GM19438 (cell line): ENCODE measurements around the gene PLA2G1B.

ENCODE experiments used
- ATAC-seq: cut with Tn5 transposase; IDR thresholded peaks from one replicate; pipeline ENCODE4 v1.9.1; 2021; ENCODE audit warnings: low read depth; ENCODE audit not compliant: unreplicated experiment

PLA2G1B gene

GRCh38 chr12:120331390-120331789, 3.8 kb upstream of the PLA2G1B start:
- no peak for ATAC-seq

GRCh38 chr12:120328228-120328627, 649 bp upstream of the PLA2G1B start:
- ATAC-seq = no peak

- no peak for ATAC-seq
Observed at GRCh38 chr12:120324841-120325417, 2.6 kb downstream of the PLA2G1B start.

GRCh38 chr12:120323772-120324171, 3.8 kb downstream of the PLA2G1B start:
- no peak for ATAC-seq

- no peak for ATAC-seq
Observed at GRCh38 chr12:120321382-120322202, 6.0 kb downstream of the PLA2G1B start.

GRCh38 chr12:120317224-120318105, 10.1 kb downstream of the PLA2G1B start:
- peak; percentile 99 for ATAC-seq

- no peak for ATAC-seq
Observed at GRCh38 chr12:120316798-120317223, 10.8 kb downstream of the PLA2G1B start.

- no peak for ATAC-seq
Observed at GRCh38 chr12:120314220-120314619, 13.4 kb downstream of the PLA2G1B start.

- peak; percentile 93 for ATAC-seq
Observed at GRCh38 chr12:120301962-120302815, 25.4 kb downstream of the PLA2G1B start, which contains the start of gene SIRT4. Gene SIRT4 (plus strand): TSS chr12:120302321. CDS start chr12:120303562, 1,241 bp downstream.

GRCh38 chr12:120292661-120293531, 34.7 kb downstream of the PLA2G1B start, which contains the start of gene RNU4-1:
Gene RNU4-1 (minus strand): TSS chr12:120293237.
- peak; percentile 51 for ATAC-seq

GRCh38 chr12:120292411-120292660, 35.2 kb downstream of the PLA2G1B start:
- ATAC-seq = peak; percentile 4

GRCh38 chr12:120290609-120291305, 36.8 kb downstream of the PLA2G1B start:
- ATAC-seq = no peak

- no peak for ATAC-seq
Observed at GRCh38 chr12:120287491-120287890, 40.1 kb downstream of the PLA2G1B start.

GRCh38 chr12:120286768-120287490, 40.6 kb downstream of the PLA2G1B start:
- no peak for ATAC-seq

GRCh38 chr12:120284381-120284780, 43.2 kb downstream of the PLA2G1B start:
- no peak for ATAC-seq

GRCh38 chr12:120283318-120283717, 44.3 kb downstream of the PLA2G1B start:
- no peak for ATAC-seq

GRCh38 chr12:120278137-120279069, 49.2 kb downstream of the PLA2G1B start:
- ATAC-seq = no peak
